Adrenal gland (tissue), 12 donors: ENCODE results near the gene NECAB3. TPM values are rescaled to one million over a fixed set of nuclear protein-coding genes. Genes with fewer than 3 reads are reported as not detected.
A peak's percentile ranks its signal among the peaks of the same experiment; 100 is the strongest.

Source experiments
- DNase-seq, 7 donors: peaks; one replicate each; pipeline ENCODE4 v3.0.0-alpha.2; 2019 to 2020
- H3K27ac ChIP-seq, 5 donors: fragments of 200-600 bp; sonication (generic) in 4 of 5; 1 replicate in 3 of 5; 2 replicates in 2 of 5; pipeline versions ENCODE4 v1.5.1 to v1.8.0; 2016 to 2020; ENCODE audit warnings: mild to moderate bottlenecking in 1 of 5
- H3K27me3 ChIP-seq: fragments of 200-600 bp; 2 replicates; pipeline ENCODE4 v1.8.0; 2021
- H3K36me3 ChIP-seq, 2 donors: fragments of 200-600 bp; replicated peaks in 1 of 2; 1 replicate in 1 of 2; 2 replicates in 1 of 2; pipeline versions ENCODE4 v1.5.1 to v1.8.0; 2018 to 2022
- H3K4me1 ChIP-seq, 2 donors: fragments of 200-600 bp; replicated peaks in 1 of 2; 1 replicate in 1 of 2; 2 replicates in 1 of 2; pipeline versions ENCODE4 v1.5.1 to v1.8.0; 2018 to 2021
- H3K4me3 ChIP-seq, 4 donors: fragments of 200-600 bp; sonication (generic) in 3 of 4; one replicate each; pipeline ENCODE4 v1.5.1; 2016 to 2018
- H3K9me3 ChIP-seq, 3 donors: fragments of 200-600 bp; sonication (generic) in 1 of 3; replicated peaks in 1 of 3; 1 replicate in 2 of 3; 2 replicates in 1 of 3; pipeline versions ENCODE4 v1.5.1 to v1.8.0; 2016 to 2021
- POLR2A ChIP-seq, 2 donors: fragments of 450-650 bp; IDR thresholded peaks; one replicate each; pipeline ENCODE4 v1.6.1; 2017; ENCODE audit warnings: antibody characterized with exemption in 2 of 2, mild to moderate bottlenecking in 2 of 2, moderate library complexity in 1 of 2
- WGBS, 4 donors: extraction: QIAGEN DNeasy Blood & Tissue Kit in 2 of 4; methylation state at CpG; one replicate each; pipeline versions ENCODE4 v1.1.5 to v1.1.7; 2013 to 2017; 5-methylcytosine and 5-hydroxymethylcytosine counted together
- intact Hi-C, 2 donors: fragments of 100-400 bp; cut with DNase I; formaldehyde crosslinking; loops; one replicate each; pipeline versions ENCODE4 v1.14.1 to v1.15.0; 2022 to 2023
- polyA plus RNA-seq, 3 donors: library from polyadenylated mRNA; stranded (reverse); fragments of 200-250 nt in 2 of 3; fragments of 350-450 nt in 1 of 3; fragmentation: Illumina TruSeq in 1 of 3; extraction: RNeasy Lipid Tissue Mini Kit (QIAGEN cat#74804) in 1 of 3; gene quantifications; one replicate each; pipeline ENCODE4 v1.2.3, GENCODE V29; 2013 to 2014
- total RNA-seq, 9 donors: library from RNA; depleted of rRNA in 4 of 9; stranded (reverse); fragments of >200 nt in 4 of 9; fragments of 120-200 nt in 1 of 9; fragmentation: NEBNext Ultra II Directional in 1 of 9; extraction: Animal tissue kit (Norgen Biotek cat#: 25700) in 1 of 9; gene quantifications; one replicate each; pipeline versions ENCODE4 v1.1.0 to v1.2.4, GENCODE V29; 2013 to 2023
- TF ChIP-seq, protein P1 (sequence below), 6 experiments: fragments of 450-650 bp in 4 of 6; fragments of 200-600 bp in 2 of 6; sonication (generic) in 1 of 6; IDR thresholded peaks; 1 replicate in 5 of 6; 2 replicates in 1 of 6; pipeline versions ENCODE4 v1.5.1 to v1.8.0; 2016 to 2021; ENCODE audit warnings: antibody characterized with exemption in 6 of 6, mild to moderate bottlenecking in 2 of 6, moderate library complexity in 1 of 6
- donor health status: healthy with polysubstance abuse.
- donor health status: Bipolar disorder and iron deficiency.
- donor health status: DM: yes; HTN: yes; CAD: no.
- donor health status: DM: no; HTN: no; CAD: no.
- donor health status: DM: no; HTN: no; CAD: no.
- donor health status: DM: yes; HTN: yes; CAD: no.

The NECAB3 gene
- total and polyA plus RNA-seq, 12 donors, result 23.4 to 279 (median 142) TPM

GRCh38 chr20:33697129-33697528 is 22.9 kb upstream of the NECAB3 start:
- peak in 6 of 7 donors; percentile 71 to 88 (median 82) for DNase-seq
- H3K27ac ChIP-seq, result peak overlapping the region in 2 of 5 donors; percentile 55 to 69
- no peaks in the 10 kb centered on the region for H3K9me3 ChIP-seq
- H3K27me3 ChIP-seq, result no peaks in the 10 kb centered on the region
- no peak overlapping the region for H3K4me3 ChIP-seq
- H3K4me1 ChIP-seq, result peaks cover 0 to 10% of the 10 kb centered on the region in 2 donors
- WGBS, 4 donors, result 57 to 73% (median 66%) methylated on average over 8 of the region's 8 CpGs
- no peaks in the 10 kb centered on the region for H3K36me3 ChIP-seq
- no peak for TF ChIP-seq POLR2A (IDR thresholded peaks at IDR 0.05)
- TF ChIP-seq, protein P1, sequence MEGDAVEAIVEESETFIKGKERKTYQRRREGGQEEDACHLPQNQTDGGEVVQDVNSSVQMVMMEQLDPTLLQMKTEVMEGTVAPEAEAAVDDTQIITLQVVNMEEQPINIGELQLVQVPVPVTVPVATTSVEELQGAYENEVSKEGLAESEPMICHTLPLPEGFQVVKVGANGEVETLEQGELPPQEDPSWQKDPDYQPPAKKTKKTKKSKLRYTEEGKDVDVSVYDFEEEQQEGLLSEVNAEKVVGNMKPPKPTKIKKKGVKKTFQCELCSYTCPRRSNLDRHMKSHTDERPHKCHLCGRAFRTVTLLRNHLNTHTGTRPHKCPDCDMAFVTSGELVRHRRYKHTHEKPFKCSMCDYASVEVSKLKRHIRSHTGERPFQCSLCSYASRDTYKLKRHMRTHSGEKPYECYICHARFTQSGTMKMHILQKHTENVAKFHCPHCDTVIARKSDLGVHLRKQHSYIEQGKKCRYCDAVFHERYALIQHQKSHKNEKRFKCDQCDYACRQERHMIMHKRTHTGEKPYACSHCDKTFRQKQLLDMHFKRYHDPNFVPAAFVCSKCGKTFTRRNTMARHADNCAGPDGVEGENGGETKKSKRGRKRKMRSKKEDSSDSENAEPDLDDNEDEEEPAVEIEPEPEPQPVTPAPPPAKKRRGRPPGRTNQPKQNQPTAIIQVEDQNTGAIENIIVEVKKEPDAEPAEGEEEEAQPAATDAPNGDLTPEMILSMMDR (IDR thresholded peaks at IDR 0.05), result no peak
- intact Hi-C loops, result no loop called here

- Histone ChIP-seq H3K36me3 (no peaks in the 10 kb centered on the region), H3K4me1 (peaks cover 0 to 10% of the 10 kb centered on the region in 2 donors), H3K27me3 (no peaks in the 10 kb centered on the region), H3K4me3 (no peak overlapping the region), H3K27ac (peak overlapping the region in 1 of 5 donors; percentile 69), H3K9me3 (no peaks in the 10 kb centered on the region)
- WGBS, 4 donors, result 73 to 86% (median 81%) methylated on average over 4 of the region's 4 CpGs
- peak in 1 of 7 donors; percentile 56 for DNase-seq
- intact Hi-C loops, result no loop called here
- TF ChIP-seq, protein P1 (IDR thresholded peaks at IDR 0.05), result no peak
- TF ChIP-seq POLR2A (IDR thresholded peaks at IDR 0.05), result no peak
Measured at GRCh38 chr20:33696448-33696847, 22.2 kb upstream of the NECAB3 start.

DNA sequence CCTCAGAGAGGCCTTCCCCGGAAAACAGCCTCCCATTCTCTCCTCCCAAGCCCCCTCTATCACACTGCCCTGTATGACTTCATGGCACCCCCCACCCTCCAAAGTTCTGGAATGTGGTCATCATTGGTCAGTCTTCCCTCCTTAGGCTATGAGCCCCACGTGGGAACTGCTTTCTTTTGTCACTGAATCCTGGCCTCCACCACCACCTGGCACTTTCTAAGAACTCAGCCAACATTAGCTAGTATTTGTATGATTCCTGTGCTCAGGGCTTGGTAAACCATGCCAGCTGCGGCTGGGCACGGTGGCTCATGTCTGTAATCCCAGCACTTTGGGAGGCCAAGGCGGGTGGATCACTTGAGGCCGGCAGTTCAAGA is 20.4 kb upstream of the NECAB3 start:
- 78 to 89% (median 85%) methylated on average over 4 to 6 of the region's 6 CpGs for WGBS, 4 donors
- no peak for TF ChIP-seq POLR2A (IDR thresholded peaks at IDR 0.05)
- TF ChIP-seq, protein P1 (IDR thresholded peaks at IDR 0.05), result no peak
- Histone ChIP-seq H3K4me3 (no peak overlapping the region), H3K36me3 (no peaks in the 10 kb centered on the region), H3K27ac (peak overlapping the region in 1 of 5 donors; percentile 45), H3K4me1 (peaks cover 6 to 19% of the 10 kb centered on the region in 2 donors), H3K27me3 (no peaks in the 10 kb centered on the region), H3K9me3 (no peaks in the 10 kb centered on the region)
- no peak for DNase-seq
- intact Hi-C loops, result no loop called here

- DNase-seq, result peak in 1 of 7 donors; percentile 53
- no peaks in the 10 kb centered on the region for H3K27me3 ChIP-seq
- intact Hi-C loops, result no loop called here
Measured at GRCh38 chr20:33693741-33694638, 19.8 kb upstream of the NECAB3 start.

More at GRCh38 chr20:33693741-33694638, 19.8 kb upstream of the NECAB3 start:
- Histone ChIP-seq H3K4me1 (peaks cover 13 to 26% of the 10 kb centered on the region in 2 donors), H3K36me3 (no peaks in the 10 kb centered on the region), H3K27ac (peak overlapping the region in 1 of 5 donors; percentile 39), H3K9me3 (no peaks in the 10 kb centered on the region), H3K4me3 (no peak overlapping the region)
- TF ChIP-seq POLR2A (IDR thresholded peaks at IDR 0.05), result no peak
- TF ChIP-seq, protein P1 (IDR thresholded peaks at IDR 0.05), result no peak
- WGBS, 4 donors, result 78 to 87% (median 81%) methylated on average over 14 to 17 of the region's 17 CpGs
